Measurements from ENCODE around the gene CD68.
"Not testable (repeated sequence)": the region's sequence is repeated elsewhere in the genome, so short reads cannot be mapped to it uniquely, and the experiment has no call there.

Gene CD68

GRCh38 chr17:7580604-7581575 lies 1.5 kb downstream of the CD68 start:
- DNase-seq (ENCODE audit: low spot score) = peak; percentile 38

- DNase-seq (ENCODE audit: low spot score) = no peak
Observed at GRCh38 chr17:7582396-7583252, 3.2 kb downstream of the CD68 start.

GRCh38 chr17:7583253-7584109 lies 4.0 kb downstream of the CD68 start, which contains the start of gene MPDU1:
TSS of gene MPDU1 (plus strand) at chr17:7583852. CDS start at chr17:7583863, 11 bp downstream.
- peak; percentile 98 for DNase-seq (ENCODE audit: low spot score)

GRCh38 chr17:7586673-7587419 lies 7.4 kb downstream of the CD68 start:
- peak; percentile 82 for DNase-seq (ENCODE audit: low spot score)

- peak; percentile 24 for DNase-seq (ENCODE audit: low spot score)
Observed at GRCh38 chr17:7587420-7588151, 8.1 kb downstream of the CD68 start.

- peak; percentile 30 for DNase-seq (ENCODE audit: low spot score)
Observed at GRCh38 chr17:7588553-7589203, 9.2 kb downstream of the CD68 start.

GRCh38 chr17:7589204-7589868 lies 9.9 kb downstream of the CD68 start:
- DNase-seq (ENCODE audit: low spot score) = peak; percentile 92

GRCh38 chr17:7589891-7590691 lies 10.7 kb downstream of the CD68 start, which contains the start of gene SOX15:
TSS of gene SOX15 (minus strand) at chr17:7590094. CDS start at chr17:7589676, 418 bp downstream.
- peak; percentile 30 for DNase-seq (ENCODE audit: low spot score)

- DNase-seq (ENCODE audit: low spot score) = peak; percentile 44
Observed at GRCh38 chr17:7590743-7591142, 11.3 kb downstream of the CD68 start.

GRCh38 chr17:7591596-7591995 lies 12.2 kb downstream of the CD68 start:
- no peak for DNase-seq (ENCODE audit: low spot score)

- DNase-seq (ENCODE audit: low spot score) = no peak
Observed at GRCh38 chr17:7592422-7593021, 13.1 kb downstream of the CD68 start.

GRCh38 chr17:7593296-7593695 lies 13.9 kb downstream of the CD68 start:
- no peak for DNase-seq (ENCODE audit: low spot score)

GRCh38 chr17:7597561-7597960 lies 18.1 kb downstream of the CD68 start:
- DNase-seq (ENCODE audit: low spot score) = not testable (repeated sequence)

GRCh38 chr17:7606280-7606679 lies 26.8 kb downstream of the CD68 start:
- DNase-seq (ENCODE audit: low spot score) = no peak

- DNase-seq (ENCODE audit: low spot score) = no peak
Observed at GRCh38 chr17:7610641-7611040, 31.2 kb downstream of the CD68 start.

GRCh38 chr17:7611635-7612293 lies 32.3 kb downstream of the CD68 start:
- no peak for DNase-seq (ENCODE audit: low spot score)

- DNase-seq (ENCODE audit: low spot score) = no peak
Observed at GRCh38 chr17:7612294-7612640, 32.8 kb downstream of the CD68 start.

Data from cerebellar cortex (tissue), 1 donor.